ENCODE results near the gene RGS14. TPM values are rescaled to one million over a fixed set of nuclear protein-coding genes. Genes with fewer than 3 reads are reported as not detected.

RGS14 gene
- total RNA-seq = 5.2 and 10.0 TPM in 2 replicates

GRCh38 chr5:177357459-177358351, at the start of gene RGS14:
RGS14 (plus strand) TSS chr5:177357924; CDS start chr5:177358025, 101 bp downstream.

DNA sequence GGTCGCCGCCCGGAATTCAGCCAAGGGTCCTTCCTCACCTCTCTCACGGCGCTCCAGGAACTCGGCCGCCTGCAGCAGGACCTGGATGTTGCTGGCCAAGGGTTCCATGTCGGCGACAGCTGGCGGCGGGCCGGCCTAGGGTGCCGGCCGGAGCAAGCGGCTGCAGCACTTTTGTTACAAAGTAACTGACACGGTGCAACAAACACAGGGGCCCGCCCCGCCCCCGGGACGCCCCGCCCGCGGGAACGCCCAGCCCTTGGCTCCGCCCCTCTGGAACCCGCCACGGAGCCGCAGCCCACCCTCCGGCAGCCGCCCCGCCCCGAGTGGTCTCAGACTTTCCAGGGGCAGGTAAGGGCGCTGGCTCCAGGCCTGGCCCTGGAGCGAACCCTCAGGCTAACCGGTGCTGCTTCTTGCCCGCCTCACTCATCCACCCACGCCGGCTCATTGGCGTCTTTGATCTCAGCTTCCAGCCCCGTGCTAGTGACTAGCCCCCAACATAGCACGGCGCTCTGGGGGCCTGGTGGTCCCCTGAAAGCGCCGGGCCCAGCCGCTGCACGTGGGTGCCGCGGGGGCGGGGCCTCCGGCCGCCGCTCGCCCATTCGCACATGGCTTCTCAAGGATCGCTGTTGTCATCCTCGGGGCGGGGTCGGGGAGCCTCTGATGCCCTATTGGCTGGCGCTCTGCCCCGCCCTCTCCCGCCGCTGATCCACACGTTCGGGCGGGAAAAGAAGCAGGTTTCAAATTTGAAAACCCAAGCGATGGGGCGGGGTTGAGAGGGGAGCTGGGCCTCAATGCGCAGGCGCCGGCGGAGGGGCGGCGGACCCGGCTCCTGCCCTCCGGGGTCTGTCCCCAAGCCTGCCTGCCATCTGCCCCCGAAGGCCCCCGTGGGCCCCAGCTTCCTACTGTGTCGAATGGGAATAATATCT, 45.7 kb upstream of the RGS14 start, which contains the start of gene MXD3:
MXD3 (minus strand) TSS at position 176 of the 926 bp plus-strand sequence; CDS start at position 108, 68 bp downstream.

GRCh38 chr5:177351392-177352329, 6.1 kb upstream of the RGS14 start, which contains the start of gene LMAN2:
LMAN2 (minus strand) TSS chr5:177351668; CDS start chr5:177351647, 21 bp downstream.

GRCh38 chr5:177384134-177384533, 26.4 kb downstream of the RGS14 start, which contains the start of gene SLC34A1:
SLC34A1 (plus strand) TSS chr5:177384434; CDS start chr5:177385742, 1,308 bp downstream.

DNA sequence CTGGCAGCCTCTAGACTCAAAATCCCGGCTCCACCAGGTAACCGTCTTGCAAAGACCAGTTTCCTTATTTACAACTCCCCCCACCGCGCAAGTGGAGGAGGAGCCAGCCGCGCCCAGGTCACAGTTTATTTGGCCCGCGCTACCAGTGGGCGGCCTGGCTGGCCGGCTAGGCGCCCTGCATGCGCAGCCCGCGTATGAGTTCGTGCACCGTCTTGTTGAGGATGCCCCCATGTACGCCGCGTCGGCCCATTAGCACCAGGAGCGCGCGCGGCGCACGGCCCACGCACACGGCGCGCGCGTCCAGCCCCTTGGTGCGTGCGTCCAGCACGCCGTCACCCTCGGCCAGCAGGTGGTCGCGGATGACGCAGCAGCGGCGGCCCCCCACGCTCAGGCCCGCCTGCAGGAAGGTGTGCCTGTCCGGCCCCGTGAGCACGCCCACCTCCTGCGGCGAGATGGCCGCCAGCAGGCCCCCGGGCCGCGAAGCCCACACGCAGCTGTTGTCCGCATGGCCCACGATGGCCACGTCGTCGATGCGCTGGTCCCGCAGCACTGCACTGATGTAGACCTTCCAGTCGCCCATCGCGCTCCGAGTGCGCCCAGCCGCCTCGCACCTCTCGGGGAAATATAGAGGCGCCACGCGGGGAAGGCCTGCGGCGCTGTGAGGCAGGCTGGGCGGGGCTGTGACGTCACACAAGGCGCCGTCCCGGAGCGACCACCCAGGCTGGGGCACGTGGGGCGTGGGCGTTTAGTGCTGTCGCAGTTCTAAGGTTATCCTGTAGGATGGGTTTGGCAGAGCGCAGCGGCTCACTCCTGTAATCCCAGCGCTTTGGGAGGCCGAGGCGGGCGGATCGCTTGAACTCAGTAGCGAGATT, 42.5 kb downstream of the RGS14 start, which contains the start of gene PFN3:
PFN3 (minus strand) TSS at position 665 of the 872 bp plus-strand sequence; CDS start at position 580, 85 bp downstream.

DNA sequence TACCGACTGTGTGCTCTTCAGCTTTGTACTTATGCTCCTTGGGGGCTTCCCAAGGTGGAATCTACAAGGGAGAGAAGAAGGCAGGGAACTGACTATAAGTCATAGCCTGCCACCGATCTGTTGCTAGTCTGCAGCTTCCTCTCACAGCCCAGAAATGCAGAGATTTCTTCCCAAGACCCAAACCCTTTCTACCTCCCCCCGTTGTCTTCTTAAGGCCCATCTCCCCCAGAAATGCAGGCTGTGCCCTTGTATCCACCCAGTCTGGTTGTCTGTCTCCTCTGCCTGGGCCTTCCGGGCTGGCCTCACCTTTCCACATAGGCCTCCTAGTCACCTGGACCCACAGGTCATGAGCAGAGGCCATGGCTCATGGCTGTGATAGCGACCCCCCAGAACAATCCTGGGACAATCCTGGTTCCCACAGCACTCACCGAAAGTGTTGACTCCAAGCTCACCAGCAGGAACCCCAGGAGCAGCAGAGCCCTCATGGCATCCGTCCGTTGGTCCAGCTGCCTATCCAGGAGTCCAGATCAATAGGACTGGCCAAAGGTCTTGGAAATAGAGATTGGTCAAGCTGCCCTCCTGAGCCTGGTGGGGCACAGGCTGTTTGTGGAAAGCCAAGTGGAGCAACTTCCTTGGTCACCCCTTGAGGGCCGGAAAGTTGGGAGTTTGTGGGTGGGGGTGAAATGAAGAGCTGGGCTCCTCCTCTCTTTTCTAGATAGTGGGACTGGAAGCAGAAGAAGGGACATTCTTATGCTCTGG, 51.5 kb downstream of the RGS14 start, which contains the start of gene F12:
F12 (minus strand) TSS at position 522 of the 759 bp plus-strand sequence; CDS start at position 485, 37 bp downstream.

Other genes starting within 250 kb of the RGS14 start
- gene NSD1, start 224.2 kb upstream of the RGS14 start, total RNA-seq = 44.1 and 53.4 TPM in 2 replicates
- gene RAB24, start 54.2 kb upstream of the RGS14 start, total RNA-seq = 11.1 and 15.0 TPM in 2 replicates
- 178 and 203 TPM in 2 replicates for gene PRELID1, start 54.1 kb upstream of the RGS14 start, total RNA-seq
- gene MXD3, start 46.0 kb upstream of the RGS14 start, total RNA-seq = 5.9 and 6.2 TPM in 2 replicates
- gene LMAN2, start 6.3 kb upstream of the RGS14 start, total RNA-seq = 274 and 342 TPM in 2 replicates
- not detected in 2 replicates for gene SLC34A1, start 26.5 kb downstream of the RGS14 start, total RNA-seq
- gene PFN3, start 42.7 kb downstream of the RGS14 start, total RNA-seq = not detected in 2 replicates
- gene F12, start 51.6 kb downstream of the RGS14 start, total RNA-seq = 0.57 and 1.6 TPM in 2 replicates
- 26.8 and 27.4 TPM in 2 replicates for gene GRK6, start 68.8 kb downstream of the RGS14 start, total RNA-seq
- gene PRR7, start 88.9 kb downstream of the RGS14 start, total RNA-seq = 10.3 and 21.2 TPM in 2 replicates
- gene DBN1, start 115.7 kb downstream of the RGS14 start, total RNA-seq = 289 and 291 TPM in 2 replicates
- 142 and 235 TPM in 2 replicates for gene PDLIM7, start 139.7 kb downstream of the RGS14 start, total RNA-seq
- 3.3 and 4.0 TPM in 2 replicates for gene DOK3, start 151.9 kb downstream of the RGS14 start, total RNA-seq
- gene DDX41, start 159.0 kb downstream of the RGS14 start, total RNA-seq = 76.0 and 80.7 TPM in 2 replicates
- 25.3 and 30.1 TPM in 2 replicates for gene FAM193B, start 196.6 kb downstream of the RGS14 start, total RNA-seq
- 124 and 141 TPM in 2 replicates for gene TMED9, start 234.3 kb downstream of the RGS14 start, total RNA-seq
- gene B4GALT7, start 242.2 kb downstream of the RGS14 start, total RNA-seq = 36.1 and 45.1 TPM in 2 replicates

Measured in vein endothelial cell (primary cell).